ENCODE data around the gene ELL2.

ELL2 gene

GRCh38 chr5:95962785-95963184 is 1.1 kb upstream of the ELL2 start:
- peak overlapping the region; percentile 96 for H3K27ac ChIP-seq (ENCODE audit: low read length)
- peak overlapping the region; percentile 49 to 84 for H3K9ac ChIP-seq (ENCODE audit: low read length in 2 of 2)

GRCh38 chr5:95962475-95962773 is 773 bp upstream of the ELL2 start:
- Histone ChIP-seq H3K27ac (ENCODE audit: low read length) (peak overlapping the region; percentile 96), H3K9ac (ENCODE audit: low read length in 2 of 2) (peak overlapping the region; percentile 49 to 84), H3K36me3 (ENCODE audit: control insufficient read depth in 2 of 2, insufficient read depth in 2 of 2, low read length in 2 of 2) (peaks cover 0 to 5% of the 10 kb centered on the region in 2 donors)

More at GRCh38 chr5:95962785-95963184, 1.1 kb upstream of the ELL2 start:
- Histone ChIP-seq H3K36me3 (ENCODE audit: control insufficient read depth in 2 of 2, insufficient read depth in 2 of 2, low read length in 2 of 2) (peaks cover 0 to 5% of the 10 kb centered on the region in 2 donors), H3K4me3 (ENCODE audit: low read length in 2 of 2) (no peak overlapping the region), H3K9me3 (ENCODE audit: control insufficient read depth in 2 of 2, low read length in 2 of 2) (no peaks in the 10 kb centered on the region), H3K27me3 (ENCODE audit: control insufficient read depth in 1 of 2, insufficient read depth in 2 of 2, low read length in 2 of 2) (no peaks in the 10 kb centered on the region), H3K4me1 (ENCODE audit: control insufficient read depth, insufficient read depth, low read length) (peaks cover 18% of the 10 kb centered on the region)

GRCh38 chr5:95960667-95961616 is 709 bp downstream of the ELL2 start:
- no peaks in the 10 kb centered on the region for H3K27me3 ChIP-seq (ENCODE audit: control insufficient read depth in 1 of 2, insufficient read depth in 2 of 2, low read length in 2 of 2)
- peaks cover 30% of the 10 kb centered on the region for H3K4me1 ChIP-seq (ENCODE audit: control insufficient read depth, insufficient read depth, low read length)
- H3K9me3 ChIP-seq (ENCODE audit: control insufficient read depth in 2 of 2, low read length in 2 of 2), result no peaks in the 10 kb centered on the region
- H3K9ac ChIP-seq (ENCODE audit: low read length in 2 of 2), result peak overlapping the region; percentile 97 to 98
- peaks cover 0 to 5% of the 10 kb centered on the region in 2 donors for H3K36me3 ChIP-seq (ENCODE audit: control insufficient read depth in 2 of 2, insufficient read depth in 2 of 2, low read length in 2 of 2)
- H3K27ac ChIP-seq (ENCODE audit: low read length), result peak overlapping the region; percentile 96
- peak overlapping the region; percentile 90 to 98 for H3K4me3 ChIP-seq (ENCODE audit: low read length in 2 of 2)

More at GRCh38 chr5:95962475-95962773, 773 bp upstream of the ELL2 start:
- Histone ChIP-seq H3K27me3 (ENCODE audit: control insufficient read depth in 1 of 2, insufficient read depth in 2 of 2, low read length in 2 of 2) (no peaks in the 10 kb centered on the region), H3K4me1 (ENCODE audit: control insufficient read depth, insufficient read depth, low read length) (peaks cover 19% of the 10 kb centered on the region), H3K4me3 (ENCODE audit: low read length in 2 of 2) (peak overlapping the region; percentile 45 to 98), H3K9me3 (ENCODE audit: control insufficient read depth in 2 of 2, low read length in 2 of 2) (no peaks in the 10 kb centered on the region)

- peak overlapping the region; percentile 97 to 98 for H3K9ac ChIP-seq (ENCODE audit: low read length in 2 of 2)
- H3K9me3 ChIP-seq (ENCODE audit: control insufficient read depth in 2 of 2, low read length in 2 of 2), result no peaks in the 10 kb centered on the region
- H3K36me3 ChIP-seq (ENCODE audit: control insufficient read depth in 2 of 2, insufficient read depth in 2 of 2, low read length in 2 of 2), result peaks cover 0 to 5% of the 10 kb centered on the region in 2 donors
- peak overlapping the region; percentile 96 for H3K27ac ChIP-seq (ENCODE audit: low read length)
- H3K4me1 ChIP-seq (ENCODE audit: control insufficient read depth, insufficient read depth, low read length), result peaks cover 35% of the 10 kb centered on the region
- H3K4me3 ChIP-seq (ENCODE audit: low read length in 2 of 2), result peak overlapping the region; percentile 90 to 98
- H3K27me3 ChIP-seq (ENCODE audit: control insufficient read depth in 1 of 2, insufficient read depth in 2 of 2, low read length in 2 of 2), result no peaks in the 10 kb centered on the region
Measured at GRCh38 chr5:95959888-95960666, 1.6 kb downstream of the ELL2 start.

GRCh38 chr5:95959051-95959887 is 2.4 kb downstream of the ELL2 start:
- H3K9me3 ChIP-seq (ENCODE audit: control insufficient read depth in 2 of 2, low read length in 2 of 2), result no peaks in the 10 kb centered on the region
- peaks cover 0 to 5% of the 10 kb centered on the region in 2 donors for H3K36me3 ChIP-seq (ENCODE audit: control insufficient read depth in 2 of 2, insufficient read depth in 2 of 2, low read length in 2 of 2)
- peaks cover 35% of the 10 kb centered on the region for H3K4me1 ChIP-seq (ENCODE audit: control insufficient read depth, insufficient read depth, low read length)
- peak overlapping the region; percentile 97 to 98 for H3K9ac ChIP-seq (ENCODE audit: low read length in 2 of 2)
- H3K4me3 ChIP-seq (ENCODE audit: low read length in 2 of 2), result peak overlapping the region; percentile 90 to 98
- no peaks in the 10 kb centered on the region for H3K27me3 ChIP-seq (ENCODE audit: control insufficient read depth in 1 of 2, insufficient read depth in 2 of 2, low read length in 2 of 2)
- peak overlapping the region; percentile 96 for H3K27ac ChIP-seq (ENCODE audit: low read length)

GRCh38 chr5:95958310-95959014 is 3.2 kb downstream of the ELL2 start:
- no peak overlapping the region for H3K9ac ChIP-seq (ENCODE audit: low read length in 2 of 2)
- H3K4me3 ChIP-seq (ENCODE audit: low read length in 2 of 2), result peak overlapping the region; percentile 90 to 98
- H3K9me3 ChIP-seq (ENCODE audit: control insufficient read depth in 2 of 2, low read length in 2 of 2), result no peaks in the 10 kb centered on the region
- peaks cover 35% of the 10 kb centered on the region for H3K4me1 ChIP-seq (ENCODE audit: control insufficient read depth, insufficient read depth, low read length)
- no peaks in the 10 kb centered on the region for H3K27me3 ChIP-seq (ENCODE audit: control insufficient read depth in 1 of 2, insufficient read depth in 2 of 2, low read length in 2 of 2)
- H3K27ac ChIP-seq (ENCODE audit: low read length), result no peak overlapping the region
- H3K36me3 ChIP-seq (ENCODE audit: control insufficient read depth in 2 of 2, insufficient read depth in 2 of 2, low read length in 2 of 2), result peaks cover 0 to 5% of the 10 kb centered on the region in 2 donors

DNA sequence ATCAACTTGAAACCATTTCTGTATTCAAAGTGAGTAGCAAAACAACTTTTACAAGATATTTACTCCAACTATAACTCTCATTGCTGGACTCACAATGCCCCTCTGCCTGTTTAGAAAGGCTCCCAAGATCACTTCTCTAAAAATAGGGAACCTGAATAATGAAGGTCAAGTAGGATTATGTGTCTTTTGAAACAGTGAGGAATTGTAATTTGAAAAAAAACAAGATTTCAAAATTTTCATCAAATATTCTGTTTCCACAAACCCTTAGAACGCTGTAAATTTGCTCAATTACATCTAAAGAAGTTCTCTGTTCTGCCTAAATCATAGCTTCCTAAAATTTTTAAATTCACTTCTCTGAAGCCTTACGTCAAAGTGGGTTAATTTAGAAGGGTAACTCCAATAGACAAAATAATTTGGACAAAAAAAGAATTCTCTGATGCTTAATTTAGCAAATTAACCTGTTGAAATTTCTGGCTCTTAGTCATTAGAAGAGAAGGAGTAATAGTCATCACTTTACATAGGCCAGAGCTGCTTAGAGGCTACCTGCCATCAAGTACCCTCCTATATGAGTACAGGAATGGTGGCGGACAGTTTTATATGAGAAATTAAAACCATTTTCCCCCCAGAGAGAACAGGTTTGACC is 4.0 kb downstream of the ELL2 start:
- H3K27me3 ChIP-seq (ENCODE audit: control insufficient read depth in 1 of 2, insufficient read depth in 2 of 2, low read length in 2 of 2), result no peaks in the 10 kb centered on the region
- peaks cover 35% of the 10 kb centered on the region for H3K4me1 ChIP-seq (ENCODE audit: control insufficient read depth, insufficient read depth, low read length)
- no peak overlapping the region for H3K27ac ChIP-seq (ENCODE audit: low read length)
- H3K4me3 ChIP-seq (ENCODE audit: low read length in 2 of 2), result peak overlapping the region; percentile 35 to 90
- no peaks in the 10 kb centered on the region for H3K9me3 ChIP-seq (ENCODE audit: control insufficient read depth in 2 of 2, low read length in 2 of 2)
- no peak overlapping the region for H3K9ac ChIP-seq (ENCODE audit: low read length in 2 of 2)
- H3K36me3 ChIP-seq (ENCODE audit: control insufficient read depth in 2 of 2, insufficient read depth in 2 of 2, low read length in 2 of 2), result peaks cover 0 to 5% of the 10 kb centered on the region in 2 donors

DNA sequence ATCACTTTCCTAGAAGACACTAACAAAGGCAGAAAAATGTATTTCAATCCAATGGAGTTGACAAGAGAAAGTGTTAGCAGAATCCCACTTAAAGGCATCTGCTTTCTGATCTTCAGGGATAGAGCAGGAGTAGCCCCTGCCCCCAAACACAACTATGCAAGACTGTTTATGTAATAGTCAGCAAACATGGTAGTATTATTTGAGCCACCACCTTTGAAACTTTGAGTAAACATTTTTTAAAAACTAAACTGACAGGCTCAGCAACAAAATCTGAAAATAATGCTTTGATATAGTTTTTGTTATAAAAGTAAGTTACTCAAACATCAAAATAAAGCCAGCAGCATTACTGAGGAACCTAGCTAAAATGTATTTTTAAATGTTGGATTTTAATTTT is 4.8 kb downstream of the ELL2 start:
- peak overlapping the region in 1 of 2 donors; percentile 2 for H3K4me3 ChIP-seq (ENCODE audit: low read length in 2 of 2)
- no peaks in the 10 kb centered on the region for H3K9me3 ChIP-seq (ENCODE audit: control insufficient read depth in 2 of 2, low read length in 2 of 2)
- H3K27me3 ChIP-seq (ENCODE audit: control insufficient read depth in 1 of 2, insufficient read depth in 2 of 2, low read length in 2 of 2), result no peaks in the 10 kb centered on the region
- H3K4me1 ChIP-seq (ENCODE audit: control insufficient read depth, insufficient read depth, low read length), result peaks cover 35% of the 10 kb centered on the region
- H3K9ac ChIP-seq (ENCODE audit: low read length in 2 of 2), result no peak overlapping the region
- H3K27ac ChIP-seq (ENCODE audit: low read length), result no peak overlapping the region
- H3K36me3 ChIP-seq (ENCODE audit: control insufficient read depth in 2 of 2, insufficient read depth in 2 of 2, low read length in 2 of 2), result peaks cover 0 to 5% of the 10 kb centered on the region in 2 donors

GRCh38 chr5:95956021-95956899 is 5.4 kb downstream of the ELL2 start:
- H3K4me1 ChIP-seq (ENCODE audit: control insufficient read depth, insufficient read depth, low read length), result peaks cover 35% of the 10 kb centered on the region
- peaks cover 0 to 5% of the 10 kb centered on the region in 2 donors for H3K36me3 ChIP-seq (ENCODE audit: control insufficient read depth in 2 of 2, insufficient read depth in 2 of 2, low read length in 2 of 2)
- peak overlapping the region; percentile 26 for H3K27ac ChIP-seq (ENCODE audit: low read length)
- peak overlapping the region; percentile 15 to 23 for H3K4me3 ChIP-seq (ENCODE audit: low read length in 2 of 2)
- no peak overlapping the region for H3K9ac ChIP-seq (ENCODE audit: low read length in 2 of 2)
- no peaks in the 10 kb centered on the region for H3K27me3 ChIP-seq (ENCODE audit: control insufficient read depth in 1 of 2, insufficient read depth in 2 of 2, low read length in 2 of 2)
- no peaks in the 10 kb centered on the region for H3K9me3 ChIP-seq (ENCODE audit: control insufficient read depth in 2 of 2, low read length in 2 of 2)
